Ishikawa (cell line): Measurements from ENCODE around the gene CLUH.

Experiments used
- EGR1 ChIP-seq: IDR thresholded peaks from 2 replicates; pipeline ENCODE4 v1.6.1; 2012
- EP300 ChIP-seq: IDR thresholded peaks from 2 replicates; pipeline ENCODE4 v1.6.1; 2012; ENCODE audit warnings: borderline replicate concordance
- FOXM1 ChIP-seq: IDR thresholded peaks from 2 replicates; pipeline ENCODE4 v1.6.1; 2012; ENCODE audit warnings: low read depth, borderline replicate concordance
- RAD21 ChIP-seq: IDR thresholded peaks from 2 replicates; pipeline ENCODE4 v1.6.1; 2012; ENCODE audit warnings: low read depth
- TAF1 ChIP-seq: IDR thresholded peaks from 2 replicates; pipeline ENCODE4 v1.6.1; 2012; ENCODE audit warnings: low read depth, mild to moderate bottlenecking
- TCF12 ChIP-seq: IDR thresholded peaks from 2 replicates; pipeline ENCODE4 v1.6.1; 2012; ENCODE audit warnings: low read depth
- YY1 ChIP-seq: IDR thresholded peaks from 2 replicates; pipeline ENCODE4 v1.6.1; 2012; ENCODE audit warnings: low read depth
- TF ChIP-seq, protein P1 (sequence below): IDR thresholded peaks from 2 replicates; pipeline ENCODE4 v1.6.1; 2012; ENCODE audit warnings: low read depth, mild to moderate bottlenecking
- TF ChIP-seq, protein P2 (sequence below): IDR thresholded peaks from 2 replicates; pipeline ENCODE4 v1.6.1; 2012

DNA sequence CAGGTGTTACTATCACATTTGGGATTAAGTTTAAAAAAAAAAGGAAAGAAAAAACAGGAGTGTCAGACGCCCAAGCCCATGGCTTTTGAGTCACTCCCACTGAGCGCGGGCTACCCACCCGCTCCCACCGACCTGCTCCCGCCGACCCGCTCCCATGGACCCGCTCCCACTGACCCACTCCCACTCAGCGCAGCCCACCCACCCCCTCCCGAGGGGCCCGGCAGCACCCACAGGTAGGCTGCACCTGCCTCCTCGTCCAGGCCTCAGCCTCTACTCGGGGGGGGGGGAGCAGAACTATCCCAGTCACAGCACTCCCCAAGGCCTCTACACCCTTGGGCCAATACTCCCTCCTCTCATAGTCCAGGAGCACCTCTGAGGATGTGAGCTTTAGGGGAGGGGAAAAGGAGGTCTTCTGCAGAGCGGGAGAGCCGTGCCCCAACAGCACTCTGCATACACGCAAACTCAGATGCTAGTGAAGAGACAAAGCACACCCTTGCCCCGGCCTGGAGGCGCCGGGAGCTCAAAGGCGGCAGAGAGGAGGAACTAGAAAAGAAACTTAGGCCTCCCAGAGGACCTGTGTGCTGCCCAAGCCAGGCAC is 2.9 kb downstream of the CLUH start:
- TF ChIP-seq EP300 = no peak
- TF ChIP-seq RAD21 = no peak
- TF ChIP-seq, protein P1, sequence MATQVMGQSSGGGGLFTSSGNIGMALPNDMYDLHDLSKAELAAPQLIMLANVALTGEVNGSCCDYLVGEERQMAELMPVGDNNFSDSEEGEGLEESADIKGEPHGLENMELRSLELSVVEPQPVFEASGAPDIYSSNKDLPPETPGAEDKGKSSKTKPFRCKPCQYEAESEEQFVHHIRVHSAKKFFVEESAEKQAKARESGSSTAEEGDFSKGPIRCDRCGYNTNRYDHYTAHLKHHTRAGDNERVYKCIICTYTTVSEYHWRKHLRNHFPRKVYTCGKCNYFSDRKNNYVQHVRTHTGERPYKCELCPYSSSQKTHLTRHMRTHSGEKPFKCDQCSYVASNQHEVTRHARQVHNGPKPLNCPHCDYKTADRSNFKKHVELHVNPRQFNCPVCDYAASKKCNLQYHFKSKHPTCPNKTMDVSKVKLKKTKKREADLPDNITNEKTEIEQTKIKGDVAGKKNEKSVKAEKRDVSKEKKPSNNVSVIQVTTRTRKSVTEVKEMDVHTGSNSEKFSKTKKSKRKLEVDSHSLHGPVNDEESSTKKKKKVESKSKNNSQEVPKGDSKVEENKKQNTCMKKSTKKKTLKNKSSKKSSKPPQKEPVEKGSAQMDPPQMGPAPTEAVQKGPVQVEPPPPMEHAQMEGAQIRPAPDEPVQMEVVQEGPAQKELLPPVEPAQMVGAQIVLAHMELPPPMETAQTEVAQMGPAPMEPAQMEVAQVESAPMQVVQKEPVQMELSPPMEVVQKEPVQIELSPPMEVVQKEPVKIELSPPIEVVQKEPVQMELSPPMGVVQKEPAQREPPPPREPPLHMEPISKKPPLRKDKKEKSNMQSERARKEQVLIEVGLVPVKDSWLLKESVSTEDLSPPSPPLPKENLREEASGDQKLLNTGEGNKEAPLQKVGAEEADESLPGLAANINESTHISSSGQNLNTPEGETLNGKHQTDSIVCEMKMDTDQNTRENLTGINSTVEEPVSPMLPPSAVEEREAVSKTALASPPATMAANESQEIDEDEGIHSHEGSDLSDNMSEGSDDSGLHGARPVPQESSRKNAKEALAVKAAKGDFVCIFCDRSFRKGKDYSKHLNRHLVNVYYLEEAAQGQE = no peak
- TF ChIP-seq YY1 = no peak
- no peak for TF ChIP-seq FOXM1
- no peak for TF ChIP-seq TAF1
- TF ChIP-seq EGR1 = no peak
- TF ChIP-seq, protein P2, sequence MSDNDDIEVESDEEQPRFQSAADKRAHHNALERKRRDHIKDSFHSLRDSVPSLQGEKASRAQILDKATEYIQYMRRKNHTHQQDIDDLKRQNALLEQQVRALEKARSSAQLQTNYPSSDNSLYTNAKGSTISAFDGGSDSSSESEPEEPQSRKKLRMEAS = no peak
- no peak for TF ChIP-seq TCF12
